GM18505 (cell line): Measurements from ENCODE around the gene PLAU.
"Not testable (repeated sequence)": the region's sequence is repeated elsewhere in the genome, so short reads cannot be mapped to it uniquely, and the experiment has no call there.

ENCODE experiments used
- ATAC-seq: cut with Tn5 transposase; IDR thresholded peaks from one replicate; pipeline ENCODE4 v1.9.1; 2021; ENCODE audit not compliant: unreplicated experiment
- POLR2A ChIP-seq: IDR thresholded peaks from 4 replicates; pipeline ENCODE4 v1.6.1; 2011; ENCODE audit warnings: borderline replicate concordance; ENCODE audit not compliant: insufficient read depth, insufficient read length; ENCODE audit errors: extremely low read depth

Gene PLAU

DNA sequence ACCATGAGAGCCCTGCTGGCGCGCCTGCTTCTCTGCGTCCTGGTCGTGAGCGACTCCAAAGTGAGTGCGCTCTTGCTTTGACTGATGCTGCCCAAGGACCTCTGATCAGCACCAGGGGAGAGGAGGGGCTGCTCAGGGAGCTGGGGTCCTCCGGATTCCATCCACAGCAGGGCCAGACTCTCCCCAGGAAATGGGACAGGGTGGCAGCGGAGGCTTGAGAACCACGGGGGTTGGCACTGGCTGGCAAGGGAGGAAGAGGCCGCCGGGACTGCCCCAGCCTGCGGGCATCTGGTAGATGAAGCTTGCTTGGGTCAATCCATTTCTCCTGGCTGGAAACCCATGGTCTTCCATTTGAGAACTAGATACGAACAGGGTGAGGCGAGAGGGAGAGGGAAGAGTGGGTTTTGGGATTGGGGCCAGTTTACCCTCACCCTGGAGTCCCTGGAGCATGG, 647 bp downstream of the PLAU start:
- ATAC-seq, result no peak
- no peak for TF ChIP-seq POLR2A

DNA sequence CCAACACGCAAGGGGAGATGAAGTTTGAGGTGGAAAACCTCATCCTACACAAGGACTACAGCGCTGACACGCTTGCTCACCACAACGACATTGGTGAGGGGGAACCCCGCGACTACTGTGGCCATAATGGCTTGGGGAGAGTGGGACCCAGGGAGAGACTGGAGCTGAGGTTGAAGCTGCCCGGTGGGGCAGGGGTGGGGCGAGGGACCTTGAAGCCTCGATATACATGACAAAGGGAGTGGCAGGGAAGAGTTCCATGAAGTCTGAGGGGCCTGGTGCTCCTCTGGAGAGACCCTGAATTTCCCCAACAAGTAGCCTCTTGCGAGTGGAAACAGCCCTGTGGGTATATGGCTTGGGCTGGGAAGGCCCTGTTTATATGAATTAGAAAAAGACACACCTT, 3.1 kb downstream of the PLAU start:
- TF ChIP-seq POLR2A, result no peak
- ATAC-seq, result no peak

DNA sequence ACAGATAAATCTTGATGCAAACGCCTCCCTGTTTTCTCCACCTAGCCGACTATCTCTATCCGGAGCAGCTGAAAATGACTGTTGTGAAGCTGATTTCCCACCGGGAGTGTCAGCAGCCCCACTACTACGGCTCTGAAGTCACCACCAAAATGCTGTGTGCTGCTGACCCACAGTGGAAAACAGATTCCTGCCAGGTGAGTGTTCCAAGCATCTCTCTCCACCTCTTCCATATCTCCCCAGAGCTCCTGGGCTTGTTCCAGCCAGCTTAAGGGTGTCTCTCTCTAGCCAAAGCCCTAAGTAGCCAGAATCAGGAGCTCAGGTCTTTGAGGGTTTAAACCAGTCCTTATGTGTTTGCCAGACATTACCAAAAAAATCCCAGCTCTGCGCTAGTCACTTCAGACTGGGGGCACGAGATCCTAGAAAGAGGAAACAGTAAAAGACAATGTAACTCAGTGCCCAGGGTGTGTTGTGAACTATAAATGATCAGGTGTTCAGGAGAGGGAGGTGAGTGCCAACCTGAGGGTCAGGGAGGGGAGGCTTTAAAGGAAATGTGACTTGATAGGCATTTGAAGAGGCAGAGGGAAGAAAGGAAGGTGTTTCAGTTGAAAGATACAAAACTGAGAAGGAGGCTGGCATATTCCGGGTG, 4.4 kb downstream of the PLAU start:
- no peak for TF ChIP-seq POLR2A
- ATAC-seq, result no peak

DNA sequence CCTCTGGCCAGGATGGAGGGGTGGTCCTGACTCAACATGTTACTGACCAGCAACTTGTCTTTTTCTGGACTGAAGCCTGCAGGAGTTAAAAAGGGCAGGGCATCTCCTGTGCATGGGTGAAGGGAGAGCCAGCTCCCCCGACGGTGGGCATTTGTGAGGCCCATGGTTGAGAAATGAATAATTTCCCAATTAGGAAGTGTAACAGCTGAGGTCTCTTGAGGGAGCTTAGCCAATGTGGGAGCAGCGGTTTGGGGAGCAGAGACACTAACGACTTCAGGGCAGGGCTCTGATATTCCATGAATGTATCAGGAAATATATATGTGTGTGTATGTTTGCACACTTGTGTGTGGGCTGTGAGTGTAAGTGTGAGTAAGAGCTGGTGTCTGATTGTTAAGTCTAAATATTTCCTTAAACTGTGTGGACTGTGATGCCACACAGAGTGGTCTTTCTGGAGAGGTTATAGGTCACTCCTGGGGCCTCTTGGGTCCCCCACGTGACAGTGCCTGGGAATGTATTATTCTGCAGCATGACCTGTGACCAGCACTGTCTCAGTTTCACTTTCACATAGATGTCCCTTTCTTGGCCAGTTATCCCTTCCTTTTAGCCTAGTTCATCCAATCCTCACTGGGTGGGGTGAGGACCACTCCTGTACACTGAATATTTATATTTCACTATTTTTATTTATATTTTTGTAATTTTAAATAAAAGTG, 6.0 kb downstream of the PLAU start:
- no peak for TF ChIP-seq POLR2A
- no peak for ATAC-seq

- ATAC-seq, result no peak
- no peak for TF ChIP-seq POLR2A
Measured at GRCh38 chr10:73917566-73918305, 6.8 kb downstream of the PLAU start.

- not testable (repeated sequence) for ATAC-seq
Measured at GRCh38 chr10:73919481-73919880, 8.5 kb downstream of the PLAU start.

DNA sequence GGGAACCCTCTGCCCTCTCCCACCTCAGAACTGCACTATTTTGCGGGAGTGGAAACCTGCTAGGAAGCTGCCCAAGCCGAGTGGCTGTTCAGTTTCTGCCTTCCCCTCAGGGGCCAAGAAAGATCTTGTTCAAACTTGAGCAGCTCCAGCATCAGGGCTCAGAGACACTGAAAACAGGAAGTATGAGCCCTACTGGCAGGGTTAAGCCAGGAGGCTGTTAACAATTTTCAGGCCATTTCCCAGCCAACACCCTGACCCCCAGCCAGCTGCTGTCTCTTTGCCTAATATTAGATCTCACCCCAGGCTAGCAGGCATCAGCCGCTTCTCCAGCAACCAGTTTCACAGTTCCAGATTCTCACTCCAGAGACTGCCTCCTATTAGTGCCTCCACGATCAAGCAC, 9.2 kb downstream of the PLAU start:
- ATAC-seq, result no peak
- TF ChIP-seq POLR2A, result no peak

DNA sequence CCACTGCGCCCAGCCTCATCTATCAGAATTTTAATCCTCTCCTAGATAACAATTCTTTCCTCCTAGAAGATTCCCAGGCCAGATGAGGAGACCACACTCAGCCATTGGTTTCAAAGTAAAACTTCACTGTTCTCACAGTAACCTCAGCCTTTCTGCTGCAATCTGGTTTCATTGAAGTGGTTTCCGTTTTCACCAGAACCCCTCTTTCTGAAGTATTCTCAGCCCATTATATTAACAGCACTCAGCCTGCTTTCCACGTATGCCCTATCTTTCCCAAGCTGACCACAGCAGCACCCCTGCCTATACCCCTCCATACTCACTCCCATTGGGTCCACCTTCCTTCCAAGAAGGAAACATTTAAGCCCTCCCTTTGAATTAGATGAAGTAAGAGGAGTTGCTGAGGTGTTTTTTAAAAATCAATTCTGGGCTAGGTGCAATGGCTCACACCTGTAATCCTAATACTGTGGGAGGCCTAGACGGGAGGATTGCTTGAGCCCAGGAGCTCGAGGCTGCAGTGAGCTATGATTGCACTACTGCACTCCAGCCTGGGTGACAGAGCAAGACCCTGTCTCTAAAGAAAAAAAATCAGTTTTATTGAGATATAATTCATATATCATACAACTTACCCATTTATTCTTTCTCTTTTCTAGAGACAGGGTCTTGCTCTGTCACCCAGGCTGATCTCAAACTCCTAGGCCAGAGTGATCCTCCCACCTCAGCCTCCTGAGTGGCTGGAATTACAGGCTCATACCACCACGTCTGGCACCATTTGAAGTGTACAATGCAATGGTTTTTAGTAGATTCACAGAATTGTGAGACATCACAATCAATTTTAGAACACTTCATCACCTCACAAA, 11.3 kb downstream of the PLAU start:
- no peak for TF ChIP-seq POLR2A
- ATAC-seq, result no peak

- ATAC-seq, result no peak
- TF ChIP-seq POLR2A, result no peak
Measured at GRCh38 chr10:73922864-73923133, 11.9 kb downstream of the PLAU start.

DNA sequence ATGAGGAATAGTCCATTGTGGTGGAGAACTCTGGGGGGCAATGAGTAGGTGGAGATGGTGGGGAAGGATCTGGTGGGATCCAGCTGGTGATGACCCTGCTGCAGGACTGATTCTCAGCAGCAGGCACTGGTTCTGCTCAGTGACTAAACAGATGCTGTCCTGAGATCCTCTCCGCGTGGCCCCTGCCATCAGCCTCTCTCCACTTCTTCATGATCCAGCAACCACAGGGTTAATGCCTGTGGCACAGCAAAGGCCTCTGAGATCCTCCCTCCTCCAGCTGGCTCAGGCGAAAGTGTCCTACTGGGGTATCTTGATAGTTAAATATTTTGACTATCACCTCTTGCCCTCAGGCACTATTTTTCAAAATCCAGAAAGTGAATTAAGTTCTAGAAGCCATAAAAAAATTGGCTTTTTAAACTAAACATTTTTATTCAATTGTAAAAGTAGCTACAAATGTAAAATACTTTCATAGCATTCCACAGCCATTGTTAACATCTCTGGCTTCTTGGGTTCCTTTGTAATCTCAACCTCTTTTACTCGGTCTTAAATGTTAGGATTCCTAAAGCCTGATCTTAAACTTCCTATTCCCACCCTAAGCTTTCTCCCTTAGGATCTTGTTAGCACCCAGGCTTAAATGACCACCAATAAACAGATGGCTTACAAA, 13.1 kb downstream of the PLAU start:
- no peak for ATAC-seq
- TF ChIP-seq POLR2A, result no peak

- no peak for TF ChIP-seq POLR2A
- no peak for ATAC-seq
Measured at GRCh38 chr10:73924935-73925334, 14.0 kb downstream of the PLAU start.

DNA sequence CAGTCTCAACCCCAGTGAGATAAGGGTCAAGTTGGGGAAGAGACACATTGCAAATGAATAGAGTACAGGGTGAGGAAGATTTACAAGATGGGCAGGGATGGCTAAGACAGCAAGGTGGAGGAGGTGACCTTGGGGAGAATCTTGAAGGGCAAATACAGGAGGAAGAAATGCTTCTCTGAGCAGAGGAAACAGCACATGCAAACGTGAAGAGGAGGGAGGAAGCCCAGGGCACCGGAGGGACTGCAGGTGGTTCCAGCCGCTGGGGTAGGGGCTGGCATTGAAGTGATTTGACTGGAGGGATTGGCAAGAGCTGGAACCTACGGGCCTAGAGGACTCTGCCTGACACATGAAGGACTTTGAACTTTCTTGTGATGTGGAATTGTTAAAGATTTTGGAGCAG, 14.6 kb downstream of the PLAU start:
- no peak for ATAC-seq
- no peak for TF ChIP-seq POLR2A
